GM21367 (cell line): ENCODE data around the gene FHL1.

Experiments
- ATAC-seq: cut with Tn5 transposase; IDR thresholded peaks from one replicate; pipeline ENCODE4 v1.9.1; 2021; ENCODE audit not compliant: unreplicated experiment

The FHL1 gene

GRCh38 chrX:136183917-136184316 lies 36.6 kb downstream of the FHL1 start:
- ATAC-seq: no peak

- ATAC-seq: no peak
Observed at GRCh38 chrX:136185401-136186022, 38.2 kb downstream of the FHL1 start.

GRCh38 chrX:136186023-136186413 lies 38.7 kb downstream of the FHL1 start:
- ATAC-seq: no peak

- no peak for ATAC-seq
Observed at GRCh38 chrX:136189222-136189621, 41.9 kb downstream of the FHL1 start.

GRCh38 chrX:136190038-136190713 lies 42.8 kb downstream of the FHL1 start:
- no peak for ATAC-seq

GRCh38 chrX:136191171-136191570 lies 43.8 kb downstream of the FHL1 start:
- no peak for ATAC-seq

- no peak for ATAC-seq
Observed at GRCh38 chrX:136192135-136192534, 44.8 kb downstream of the FHL1 start.

GRCh38 chrX:136192839-136193414 lies 45.6 kb downstream of the FHL1 start:
- no peak for ATAC-seq

GRCh38 chrX:136193771-136194170 lies 46.4 kb downstream of the FHL1 start:
- no peak for ATAC-seq

GRCh38 chrX:136194536-136194935 lies 47.2 kb downstream of the FHL1 start:
- ATAC-seq: no peak

GRCh38 chrX:136195247-136195646 lies 47.9 kb downstream of the FHL1 start:
- ATAC-seq: no peak

GRCh38 chrX:136196691-136197155 lies 49.4 kb downstream of the FHL1 start:
- ATAC-seq: no peak

GRCh38 chrX:136198010-136198409 lies 50.7 kb downstream of the FHL1 start:
- no peak for ATAC-seq

GRCh38 chrX:136198678-136199243 lies 51.4 kb downstream of the FHL1 start:
- ATAC-seq: no peak

- no peak for ATAC-seq
Observed at GRCh38 chrX:136199365-136199764, 52.0 kb downstream of the FHL1 start.

- no peak for ATAC-seq
Observed at GRCh38 chrX:136200466-136200865, 53.1 kb downstream of the FHL1 start.

GRCh38 chrX:136201601-136202000 lies 54.3 kb downstream of the FHL1 start:
- no peak for ATAC-seq

GRCh38 chrX:136202889-136203288 lies 55.6 kb downstream of the FHL1 start:
- no peak for ATAC-seq

- no peak for ATAC-seq
Observed at GRCh38 chrX:136203438-136203837, 56.1 kb downstream of the FHL1 start.

- no peak for ATAC-seq
Observed at GRCh38 chrX:136203951-136204350, 56.6 kb downstream of the FHL1 start.

- ATAC-seq: no peak
Observed at GRCh38 chrX:136204571-136204970, 57.2 kb downstream of the FHL1 start.

GRCh38 chrX:136205882-136206380 lies 58.6 kb downstream of the FHL1 start:
- ATAC-seq: no peak
